GM12878 (cell line): ENCODE measurements around the gene PPIL3. TPM values are rescaled to one million over a fixed set of nuclear protein-coding genes. Genes with fewer than 3 reads are reported as not detected.

Experiments used
- ATAC-seq: fragments of 200-7000 bp; cut with Tn5 transposase; 3 replicates; pipeline ENCODE4 v1.9.1; 2020; ENCODE audit warnings: mild to moderate bottlenecking, moderate library complexity
- BruUV-seq: library from RNA; stranded (reverse); fragments of 400-500 nt; replicated peaks from 2 replicates; lab custom pipeline; 2021; lab: Mats Ljungman, UMichigan
- CTCF ChIA-PET: fragments of 300-600 bp; sonication (Branson Sonifier 250); formaldehyde crosslinking; extraction: SDS; loops from one replicate; lab custom pipeline; 2021; ENCODE audit warnings: inconsistent platforms; lab: Yijun Ruan, JAX
- POLR2A ChIA-PET: fragments of 350-600 bp; formaldehyde crosslinking; extraction: SDS; loops from one replicate; lab custom pipeline; 2021; ENCODE audit warnings: inconsistent platforms; lab: Charles Lee
- RAD21 ChIA-PET: fragments of 300-600 bp; sonication (Branson Sonifier 250); formaldehyde crosslinking; loops from one replicate; lab custom pipeline; 2023; ENCODE audit warnings: antibody characterized with exemption; ENCODE audit not compliant: unreplicated experiment; lab: Charles Lee
- SMC1A ChIA-PET: fragments of 300-600 bp; sonication (Branson Sonifier 250); formaldehyde crosslinking; loops from one replicate; lab custom pipeline; 2023; ENCODE audit not compliant: unreplicated experiment, uncharacterized antibody; lab: Charles Lee
- DNase-seq: peaks from one replicate; pipeline ENCODE4 v3.0.0-alpha.2; 2011; ENCODE audit warnings: low read depth, low spot score
- FAIRE-seq: peaks from 3 replicates; lab custom pipeline; 2011; peaks lifted over from hg19 to GRCh38; lab: Jason Lieb, UNC
- H2AFZ ChIP-seq: 2 replicates; pipeline ENCODE4 v1.6.0; 2011; ENCODE audit warnings: low read depth, low read length, control low read depth; ENCODE audit not compliant: control insufficient read depth
- H3K27ac ChIP-seq: 2 replicates; pipeline ENCODE4 v1.5.1; 2011; ENCODE audit warnings: control low read depth; ENCODE audit not compliant: control insufficient read depth, insufficient read depth
- H3K27me3 ChIP-seq, 2 experiments: replicated peaks in 1 of 2; 2 replicates each; pipeline versions ENCODE4 v1.6.0 to v1.6.1; 2011; ENCODE audit warnings: low read length in 1 of 2; ENCODE audit not compliant: control insufficient read depth in 2 of 2, insufficient read depth in 2 of 2
- H3K36me3 ChIP-seq, 2 experiments: 2 replicates each; pipeline ENCODE4 v1.5.1; 2011; ENCODE audit warnings: low read length in 1 of 2; ENCODE audit not compliant: control insufficient read depth in 2 of 2, insufficient read depth in 2 of 2
- H3K4me1 ChIP-seq: 2 replicates; pipeline ENCODE4 v1.6.1; 2011; ENCODE audit warnings: mild to moderate bottlenecking, low read length, moderate library complexity, mixed read lengths; ENCODE audit not compliant: control insufficient read depth, insufficient read depth
- H3K4me2 ChIP-seq: 2 replicates; pipeline ENCODE4 v1.6.0; 2011; ENCODE audit warnings: control low read depth; ENCODE audit not compliant: control insufficient read depth, insufficient read depth
- H3K4me3 ChIP-seq: fragments of 200-600 bp; sonication (generic); 2 replicates; pipeline ENCODE4 v1.5.1; 2016
- H3K79me2 ChIP-seq: 2 replicates; pipeline ENCODE4 v1.6.0; 2011; ENCODE audit warnings: low read length; ENCODE audit not compliant: control insufficient read depth, insufficient read depth
- H3K9ac ChIP-seq: 2 replicates; pipeline ENCODE4 v1.8.0; 2011; ENCODE audit warnings: low read length, control low read depth, mixed read lengths; ENCODE audit not compliant: control insufficient read depth, insufficient read depth
- H3K9me3 ChIP-seq: replicated peaks from 3 replicates; pipeline ENCODE4 v1.5.1; 2011; ENCODE audit warnings: mild to moderate bottlenecking, low read length; ENCODE audit not compliant: control insufficient read depth, insufficient read depth
- H4K20me1 ChIP-seq: 2 replicates; pipeline ENCODE4 v1.6.0; 2011; ENCODE audit not compliant: control insufficient read depth, insufficient read depth
- BACH1 ChIP-seq: fragments of 450-650 bp; IDR thresholded peaks from 2 replicates; pipeline ENCODE4 v1.6.1; 2017; ENCODE audit warnings: mild to moderate bottlenecking, borderline replicate concordance
- EED ChIP-seq: sonication (generic); IDR thresholded peaks from 2 replicates; pipeline ENCODE4 v1.6.1; 2016; ENCODE audit warnings: antibody characterized with exemption, low read depth
- GABPA ChIP-seq: IDR thresholded peaks from 2 replicates; pipeline ENCODE4 v1.6.1; 2014; ENCODE audit warnings: antibody characterized with exemption, low read depth, mild to moderate bottlenecking, inconsistent platforms
- MEF2B ChIP-seq: fragments of 450-650 bp; IDR thresholded peaks from 2 replicates; pipeline ENCODE4 v1.6.1; 2018; ENCODE audit warnings: mild to moderate bottlenecking, moderate library complexity; ENCODE audit not compliant: partially characterized antibody, poor library complexity, severe bottlenecking
- NFIC ChIP-seq: IDR thresholded peaks from 2 replicates; pipeline ENCODE4 v1.6.1; 2012; ENCODE audit warnings: low read depth, mild to moderate bottlenecking, inconsistent platforms, low read length, moderate library complexity
- POLR2A ChIP-seq: IDR thresholded peaks from 2 replicates; pipeline ENCODE4 v1.6.1; 2011; ENCODE audit warnings: low read depth, mild to moderate bottlenecking, low read length
- RELA ChIP-seq: fragments of 450-650 bp; IDR thresholded peaks from 2 replicates; pipeline ENCODE4 v1.8.0; 2014; ENCODE audit warnings: borderline replicate concordance; ENCODE audit not compliant: partially characterized antibody
- RFX5 ChIP-seq: IDR thresholded peaks from 2 replicates; pipeline ENCODE4 v1.6.1; 2011; ENCODE audit warnings: low read depth, low read length, improper control_type of control experiment
- ZBTB33 ChIP-seq: fragments of 450-650 bp; IDR thresholded peaks from 2 replicates; pipeline ENCODE4 v1.6.1; 2017; ENCODE audit warnings: mild to moderate bottlenecking
- WGBS: methylation state at CpG from one replicate; pipeline ENCODE4 v1.1.6; 2016; ENCODE audit warnings: low lambda C conversion rate; ENCODE audit not compliant: insufficient replicate concordance, insufficient coverage; ENCODE audit errors: missing lambda C conversion rate; 5-methylcytosine and 5-hydroxymethylcytosine counted together
- in situ Hi-C: fragments of 300-500 bp; cut with MboI; formaldehyde crosslinking; loops from 9 replicates; pipeline ENCODE4 v1.14.3; 2018; ENCODE audit warnings: mixed read lengths
- intact Hi-C: fragments of 100-400 bp; cut with micrococcal nuclease; formaldehyde crosslinking; loops from one replicate; pipeline ENCODE4 v1.14.2; 2022; ENCODE audit not compliant: unreplicated experiment
- polyA plus RNA-seq, 11 experiments: library from polyadenylated mRNA; depleted of rRNA in 4 of 11; unstranded in 6 of 11; stranded (reverse) in 5 of 11; fragments of >200 nt; fragmentation: Nextera tagmentation in 4 of 11; fragmentation: Illumina TruSeq in 1 of 11; extraction: Ambion mirVana in 4 of 11; extraction: Trizol in 1 of 11; gene quantifications; 1 replicate in 1 of 11; 2 replicates in 10 of 11; pipeline versions ENCODE4 v1.2.1 to v1.2.3, GENCODE V29; 2011 to 2016; ENCODE audit warnings: inconsistent platforms in 2 of 11, missing spikeins in 2 of 11, low read depth in 1 of 11
- total RNA-seq, 4 experiments: library from RNA; depleted of rRNA in 3 of 4; stranded (reverse); fragments of >200 nt in 3 of 4; fragmentation: Illumina TruSeq in 1 of 4; extraction: Trizol in 1 of 4; gene quantifications; 2 replicates each; pipeline versions ENCODE4 v1.2.1 to v1.2.3, GENCODE V29; 2013 to 2021

PPIL3 gene
- total and polyA plus RNA-seq, 10 of the 15 experiments (the other 5 are each of a cell fraction or from before 2014, with no cell fraction given): 33.8 to 176 (median 59.1) TPM

- FAIRE-seq (no peak), ATAC-seq (no peak; the same call in 1 of the 3 replicates), DNase-seq (no peak)
- intact Hi-C loops (no loop called here), in situ Hi-C loops (no loop called here)
- H3K9ac ChIP-seq: no peak overlapping the region
- RAD21 ChIA-PET: no interaction called here
- no peaks in the 10 kb centered on the region for H3K27me3 ChIP-seq
- CTCF ChIA-PET: no interaction called here
- no peaks in the 10 kb centered on the region for H3K4me1 ChIP-seq
- no peak overlapping the region for H3K4me3 ChIP-seq
- SMC1A ChIA-PET: interaction anchor here (1.1 to 1.2 kb wide), 3 partner anchors 15 to 24 kb away, joined by 3 to 4 read pairs (median 4); no protein-coding TSS in a partner anchor
- H3K4me2 ChIP-seq: no peak overlapping the region
- POLR2A ChIA-PET: no interaction called here
- no peaks in the 10 kb centered on the region for H4K20me1 ChIP-seq
- no peaks in the 10 kb centered on the region for H3K9me3 ChIP-seq
- 97% methylated on average over 8 of the region's 9 CpGs for WGBS
- H2AFZ ChIP-seq: no peak overlapping the region
- no peaks in the 10 kb centered on the region; a peak in 1 of 4 replicates for H3K36me3 ChIP-seq
- TF ChIP-seq EED (no peak), GABPA (no peak), MEF2B (no peak), BACH1 (no peak)
- no peak overlapping the region for H3K27ac ChIP-seq
- H3K79me2 ChIP-seq: no peaks in the 10 kb centered on the region
- BruUV-seq: no TSS peak
These were observed 60.2 kb downstream of the PPIL3 start for GRCh38 chr2:200828572-200829257.

GRCh38 chr2:200828104-200828503 lies 60.8 kb downstream of the PPIL3 start:
- ChIA-PET SMC1A (interaction anchor here (0.9 to 1.2 kb wide), 4 partner anchors 14 to 25 kb away, joined by 3 to 4 read pairs (median 4); no protein-coding TSS in a partner anchor), RAD21 (interaction anchor here (0.7 kb wide), 1 partner anchor 14 kb away, joined by 4 read pairs; no protein-coding TSS in a partner anchor), POLR2A (no interaction called here), CTCF (interaction anchor here (1.3 to 2.0 kb wide), 2 partner anchors 11 to 115 kb away, joined by 4 to 5 read pairs; no protein-coding TSS in a partner anchor)
- H3K4me2 ChIP-seq: no peak overlapping the region
- DNase-seq (no peak), FAIRE-seq (no peak), ATAC-seq (no peak; the same call in 2 of the 3 replicates)
- H3K9ac ChIP-seq: no peak overlapping the region
- BruUV-seq: no TSS peak
- H3K4me1 ChIP-seq: no peaks in the 10 kb centered on the region
- H3K36me3 ChIP-seq: no peaks in the 10 kb centered on the region; a peak in 1 of 4 replicates
- no peak overlapping the region for H2AFZ ChIP-seq
- 97% methylated on average over 2 of the region's 2 CpGs for WGBS
- TF ChIP-seq POLR2A (0 out of 2 replicates have a peak, but pooled peaks have one; percentile 33), RELA (no peak), NFIC (no peak), ZBTB33 (no peak), RFX5 (no peak)
- H3K27me3 ChIP-seq: no peaks in the 10 kb centered on the region
- intact Hi-C loops: no loop called here
- in situ Hi-C loops: no loop called here
- H4K20me1 ChIP-seq: no peaks in the 10 kb centered on the region
- no peaks in the 10 kb centered on the region for H3K79me2 ChIP-seq
- H3K9me3 ChIP-seq: no peaks in the 10 kb centered on the region
- H3K4me3 ChIP-seq: no peak overlapping the region
- H3K27ac ChIP-seq: no peak overlapping the region
